ENCODE data around the gene ALG2.

Gene ALG2

GRCh38 chr9:99230206-99230605 lies 8.5 kb upstream of the ALG2 start:
- no peak overlapping the region for H3K4me3 ChIP-seq (ENCODE audit: control insufficient read depth, low read depth, low read length)
- TF ChIP-seq CTCF (conservative IDR thresholded peaks at IDR 0.05; ENCODE audit: control insufficient read depth, insufficient read depth, low read depth, low read length): no peak
- no peak for DNase-seq (ENCODE audit: low read depth)

- no peak for DNase-seq (ENCODE audit: low read depth)
- H3K4me3 ChIP-seq (ENCODE audit: control insufficient read depth, low read depth, low read length): no peak overlapping the region
- TF ChIP-seq CTCF (conservative IDR thresholded peaks at IDR 0.05; ENCODE audit: control insufficient read depth, insufficient read depth, low read depth, low read length): no peak
These were observed 4.3 kb upstream of the ALG2 start for GRCh38 chr9:99226054-99226453.

- no peak for TF ChIP-seq CTCF (conservative IDR thresholded peaks at IDR 0.05; ENCODE audit: control insufficient read depth, insufficient read depth, low read depth, low read length)
- no peak for DNase-seq (ENCODE audit: low read depth)
- no peak overlapping the region for H3K4me3 ChIP-seq (ENCODE audit: control insufficient read depth, low read depth, low read length)
These were observed 2.7 kb upstream of the ALG2 start for GRCh38 chr9:99224445-99224844.

GRCh38 chr9:99222416-99223270 lies 901 bp upstream of the ALG2 start:
- DNase-seq (ENCODE audit: low read depth): peak; percentile 56
- TF ChIP-seq CTCF (conservative IDR thresholded peaks at IDR 0.05; ENCODE audit: control insufficient read depth, insufficient read depth, low read depth, low read length): no peak

GRCh38 chr9:99221266-99221620 lies 499 bp downstream of the ALG2 start:
- DNase-seq (ENCODE audit: low read depth): no peak
- peak overlapping the region; percentile 92 for H3K4me3 ChIP-seq (ENCODE audit: control insufficient read depth, low read depth, low read length)
- TF ChIP-seq CTCF (conservative IDR thresholded peaks at IDR 0.05; ENCODE audit: control insufficient read depth, insufficient read depth, low read depth, low read length): no peak

More at GRCh38 chr9:99222416-99223270, 901 bp upstream of the ALG2 start:
- peak overlapping the region; percentile 92 for H3K4me3 ChIP-seq (ENCODE audit: control insufficient read depth, low read depth, low read length)

- TF ChIP-seq CTCF (conservative IDR thresholded peaks at IDR 0.05; ENCODE audit: control insufficient read depth, insufficient read depth, low read depth, low read length): no peak
- no peak for DNase-seq (ENCODE audit: low read depth)
- H3K4me3 ChIP-seq (ENCODE audit: control insufficient read depth, low read depth, low read length): no peak overlapping the region
These were observed 1.7 kb downstream of the ALG2 start for GRCh38 chr9:99220011-99220410.

All from fibroblast of mammary gland (primary cell).